Measurements from ENCODE around the gene PTCH1.

GRCh38 chr9:95509851-95510708 lies 6.7 kb downstream of the PTCH1 start:
- TF ChIP-seq CTCF (IDR thresholded peaks at IDR 0.05) (no peak), POLR2A (IDR thresholded peaks at IDR 0.05) (no peak)
